K562 (cell line): Measurements from ENCODE around the gene ZSWIM4. TPM values are rescaled to one million over a fixed set of nuclear protein-coding genes. Genes with fewer than 3 reads are reported as not detected.

Experiments used
- EGR1 ChIP-seq: fragments of 450-650 bp; conservative IDR thresholded peaks from 2 replicates; pipeline ENCODE4 v1.6.1; 2017; ENCODE audit warnings: mild to moderate bottlenecking
- HDAC1 ChIP-seq, 2 experiments: fragments of 450-650 bp; IDR thresholded peaks; 2 replicates each; pipeline ENCODE4 v1.6.1; 2016 to 2017; ENCODE audit warnings: inconsistent platforms in 1 of 2, mild to moderate bottlenecking in 1 of 2, moderate library complexity in 1 of 2
- HMBOX1 ChIP-seq: sonication (generic); IDR thresholded peaks from 2 replicates; pipeline ENCODE4 v1.6.1; 2016
- HOMEZ ChIP-seq: fragments of 250-450 bp; sonication (Bioruptor Pico); IDR thresholded peaks from 2 replicates; pipeline ENCODE4 v1.4.0; 2020; ENCODE audit warnings: mild to moderate bottlenecking, moderate library complexity
- KLF13 ChIP-seq: fragments of 450-650 bp; IDR thresholded peaks from 2 replicates; pipeline ENCODE4 v1.6.1; 2016; ENCODE audit warnings: missing genetic modification characterization, low read depth, mild to moderate bottlenecking, missing compliant biosample characterization, moderate library complexity, borderline replicate concordance
- NELFE ChIP-seq: IDR thresholded peaks from 2 replicates; pipeline ENCODE4 v1.6.1; 2011; ENCODE audit warnings: mild to moderate bottlenecking; ENCODE audit not compliant: insufficient read depth, insufficient read length
- SRSF3 ChIP-seq: fragments of 200-400 bp; formaldehyde crosslinking; IDR thresholded peaks from 2 replicates; pipeline ENCODE4 v1.6.1; 2016; ENCODE audit warnings: mild to moderate bottlenecking, low read length, moderate library complexity; ENCODE audit not compliant: insufficient read depth
- SRSF9 ChIP-seq: fragments of 200-400 bp; formaldehyde crosslinking; IDR thresholded peaks from 2 replicates; pipeline ENCODE4 v1.6.1; 2017; ENCODE audit warnings: low read depth, low read length, borderline replicate concordance
- TARDBP ChIP-seq: fragments of 450-650 bp; IDR thresholded peaks from 2 replicates; pipeline ENCODE4 v1.6.1; 2016
- ZBTB2 ChIP-seq: fragments of 450-650 bp; IDR thresholded peaks from 2 replicates; pipeline ENCODE4 v1.6.1; 2016; ENCODE audit warnings: antibody characterized with exemption
- ZNF79 ChIP-seq: fragments of 250-450 bp; sonication (Bioruptor Pico); IDR thresholded peaks from 2 replicates; pipeline ENCODE4 v1.4.0; 2020; ENCODE audit warnings: low read depth, mild to moderate bottlenecking, moderate library complexity
- polyA plus RNA-seq, 8 experiments: library from polyadenylated mRNA; depleted of rRNA in 4 of 8; stranded (reverse) in 5 of 8; unstranded in 3 of 8; fragments of >200 nt; fragmentation: Nextera tagmentation in 2 of 8; fragmentation: Illumina TruSeq in 1 of 8; extraction: Ambion mirVana in 2 of 8; extraction: Trizol in 1 of 8; gene quantifications; 2 replicates each; pipeline versions ENCODE4 v1.2.1 to v1.2.3, GENCODE V29; 2011 to 2014; ENCODE audit warnings: inconsistent platforms in 1 of 8, missing spikeins in 1 of 8
- total RNA-seq, 7 experiments: library from RNA; depleted of rRNA in 6 of 7; stranded (reverse); fragments of >200 nt in 6 of 7; fragmentation: Illumina TruSeq in 2 of 7; extraction: Trizol in 2 of 7; gene quantifications; 2 replicates each; pipeline versions ENCODE4 v1.2.1 to v1.2.3, GENCODE V29; 2011 to 2021; ENCODE audit warnings: low replicate concordance in 1 of 7
- TF ChIP-seq, protein P1 (sequence below): IDR thresholded peaks from 3 replicates; pipeline ENCODE4 v1.6.1; 2011; ENCODE audit warnings: borderline replicate concordance, mild to moderate bottlenecking, moderate library complexity; ENCODE audit not compliant: insufficient read length; ENCODE audit errors: extremely low read depth
- TF ChIP-seq, protein P2 (sequence below): IDR thresholded peaks from 2 replicates; pipeline ENCODE4 v1.6.1; 2016; ENCODE audit warnings: missing genetic modification characterization, missing compliant biosample characterization
- TF ChIP-seq, protein P3 (sequence below): fragments of 250-450 bp; sonication (Bioruptor Pico); IDR thresholded peaks from 2 replicates; pipeline ENCODE4 v1.8.0; 2021; ENCODE audit warnings: moderate library complexity, mild to moderate bottlenecking, inconsistent platforms

ZSWIM4 gene
- total and polyA plus RNA-seq, 9 of the 15 experiments (the other 6 are each of a cell fraction or from before 2014, with no cell fraction given) = 0.25 to 3.7 (median 0.79) TPM; not detected in 2

- TF ChIP-seq, protein P1, sequence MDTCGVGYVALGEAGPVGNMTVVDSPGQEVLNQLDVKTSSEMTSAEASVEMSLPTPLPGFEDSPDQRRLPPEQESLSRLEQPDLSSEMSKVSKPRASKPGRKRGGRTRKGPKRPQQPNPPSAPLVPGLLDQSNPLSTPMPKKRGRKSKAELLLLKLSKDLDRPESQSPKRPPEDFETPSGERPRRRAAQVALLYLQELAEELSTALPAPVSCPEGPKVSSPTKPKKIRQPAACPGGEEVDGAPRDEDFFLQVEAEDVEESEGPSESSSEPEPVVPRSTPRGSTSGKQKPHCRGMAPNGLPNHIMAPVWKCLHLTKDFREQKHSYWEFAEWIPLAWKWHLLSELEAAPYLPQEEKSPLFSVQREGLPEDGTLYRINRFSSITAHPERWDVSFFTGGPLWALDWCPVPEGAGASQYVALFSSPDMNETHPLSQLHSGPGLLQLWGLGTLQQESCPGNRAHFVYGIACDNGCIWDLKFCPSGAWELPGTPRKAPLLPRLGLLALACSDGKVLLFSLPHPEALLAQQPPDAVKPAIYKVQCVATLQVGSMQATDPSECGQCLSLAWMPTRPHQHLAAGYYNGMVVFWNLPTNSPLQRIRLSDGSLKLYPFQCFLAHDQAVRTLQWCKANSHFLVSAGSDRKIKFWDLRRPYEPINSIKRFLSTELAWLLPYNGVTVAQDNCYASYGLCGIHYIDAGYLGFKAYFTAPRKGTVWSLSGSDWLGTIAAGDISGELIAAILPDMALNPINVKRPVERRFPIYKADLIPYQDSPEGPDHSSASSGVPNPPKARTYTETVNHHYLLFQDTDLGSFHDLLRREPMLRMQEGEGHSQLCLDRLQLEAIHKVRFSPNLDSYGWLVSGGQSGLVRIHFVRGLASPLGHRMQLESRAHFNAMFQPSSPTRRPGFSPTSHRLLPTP = no peak
- TF ChIP-seq NELFE (no peak), TARDBP (no peak), HDAC1 (IDR thresholded peaks at IDR 0.05) (peak in 1 of 2 experiments; percentile 32; a peak in 1 of 4 replicates), KLF13 (tag) (no peak), ZNF79 (CRISPR knock-in tag) (no peak), HOMEZ (CRISPR knock-in tag) (no peak), EGR1 (peak; percentile 94), HMBOX1 (no peak), SRSF9 (no peak), SRSF3 (no peak), ZBTB2 (peak; percentile 41; the same call in 1 of the 2 replicates)
- TF ChIP-seq, protein P2, sequence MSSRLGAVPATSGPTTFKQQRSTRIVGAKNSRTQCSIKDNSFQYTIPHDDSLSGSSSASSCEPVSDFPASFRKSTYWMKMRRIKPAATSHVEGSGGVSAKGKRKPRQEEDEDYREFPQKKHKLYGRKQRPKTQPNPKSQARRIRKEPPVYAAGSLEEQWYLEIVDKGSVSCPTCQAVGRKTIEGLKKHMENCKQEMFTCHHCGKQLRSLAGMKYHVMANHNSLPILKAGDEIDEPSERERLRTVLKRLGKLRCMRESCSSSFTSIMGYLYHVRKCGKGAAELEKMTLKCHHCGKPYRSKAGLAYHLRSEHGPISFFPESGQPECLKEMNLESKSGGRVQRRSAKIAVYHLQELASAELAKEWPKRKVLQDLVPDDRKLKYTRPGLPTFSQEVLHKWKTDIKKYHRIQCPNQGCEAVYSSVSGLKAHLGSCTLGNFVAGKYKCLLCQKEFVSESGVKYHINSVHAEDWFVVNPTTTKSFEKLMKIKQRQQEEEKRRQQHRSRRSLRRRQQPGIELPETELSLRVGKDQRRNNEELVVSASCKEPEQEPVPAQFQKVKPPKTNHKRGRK (tag) = no peak
- TF ChIP-seq, protein P3, sequence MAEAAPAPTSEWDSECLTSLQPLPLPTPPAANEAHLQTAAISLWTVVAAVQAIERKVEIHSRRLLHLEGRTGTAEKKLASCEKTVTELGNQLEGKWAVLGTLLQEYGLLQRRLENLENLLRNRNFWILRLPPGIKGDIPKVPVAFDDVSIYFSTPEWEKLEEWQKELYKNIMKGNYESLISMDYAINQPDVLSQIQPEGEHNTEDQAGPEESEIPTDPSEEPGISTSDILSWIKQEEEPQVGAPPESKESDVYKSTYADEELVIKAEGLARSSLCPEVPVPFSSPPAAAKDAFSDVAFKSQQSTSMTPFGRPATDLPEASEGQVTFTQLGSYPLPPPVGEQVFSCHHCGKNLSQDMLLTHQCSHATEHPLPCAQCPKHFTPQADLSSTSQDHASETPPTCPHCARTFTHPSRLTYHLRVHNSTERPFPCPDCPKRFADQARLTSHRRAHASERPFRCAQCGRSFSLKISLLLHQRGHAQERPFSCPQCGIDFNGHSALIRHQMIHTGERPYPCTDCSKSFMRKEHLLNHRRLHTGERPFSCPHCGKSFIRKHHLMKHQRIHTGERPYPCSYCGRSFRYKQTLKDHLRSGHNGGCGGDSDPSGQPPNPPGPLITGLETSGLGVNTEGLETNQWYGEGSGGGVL (CRISPR knock-in tag) = no peak
These were observed 66.7 kb downstream of the ZSWIM4 start (continued) for GRCh38 chr19:13861714-13862531.
